H9 (cell line): Measurements from ENCODE around the gene FAM131C. TPM values are rescaled to one million over a fixed set of nuclear protein-coding genes. Genes with fewer than 3 reads are reported as not detected.
"Not testable (repeated sequence)": the region's sequence is repeated elsewhere in the genome, so short reads cannot be mapped to it uniquely, and the experiment has no call there.

Source experiments
- DNase-seq: peaks from one replicate; pipeline ENCODE4 v3.0.0-alpha.2; 2017
- H2AFZ ChIP-seq: one replicate; pipeline ENCODE4 v1.6.1; 2013; ENCODE audit warnings: mild to moderate bottlenecking, low read length, control low read depth, moderate library complexity
- H2AK5ac ChIP-seq: 2 replicates; pipeline ENCODE4 v1.6.1; 2013; ENCODE audit warnings: low read length, control low read depth, mixed read lengths; ENCODE audit not compliant: insufficient read length
- H2BK120ac ChIP-seq: one replicate; pipeline ENCODE4 v1.6.1; 2013; ENCODE audit warnings: low read depth, mild to moderate bottlenecking, low read length, control low read depth, inconsistent platforms; ENCODE audit not compliant: poor library complexity, severe bottlenecking
- H2BK12ac ChIP-seq: 2 replicates; pipeline ENCODE4 v1.6.1; 2013; ENCODE audit warnings: low read length, control low read depth, mixed read lengths, low read depth; ENCODE audit not compliant: insufficient read length
- H2BK15ac ChIP-seq: 2 replicates; pipeline ENCODE4 v1.6.1; 2013; ENCODE audit warnings: low read depth, low read length, control low read depth
- H2BK20ac ChIP-seq: one replicate; pipeline ENCODE4 v1.6.1; 2013; ENCODE audit warnings: low read depth, mild to moderate bottlenecking, low read length, control low read depth, inconsistent platforms; ENCODE audit not compliant: poor library complexity, severe bottlenecking
- H2BK5ac ChIP-seq: 2 replicates; pipeline ENCODE4 v1.6.1; 2013; ENCODE audit warnings: low read length, control low read depth, mixed read lengths; ENCODE audit not compliant: insufficient read length
- H3K14ac ChIP-seq: 2 replicates; pipeline ENCODE4 v1.6.1; 2013; ENCODE audit warnings: low read length, control low read depth; ENCODE audit not compliant: insufficient read depth
- H3K18ac ChIP-seq: 2 replicates; pipeline ENCODE4 v1.6.1; 2013; ENCODE audit warnings: low read depth, mild to moderate bottlenecking, mixed read lengths, low read length, control low read depth; ENCODE audit not compliant: insufficient read length
- H3K23ac ChIP-seq: 2 replicates; pipeline ENCODE4 v1.6.1; 2013; ENCODE audit warnings: low read length, control low read depth, mixed read lengths, low read depth; ENCODE audit not compliant: insufficient read length
- H3K23me2 ChIP-seq: 2 replicates; pipeline ENCODE4 v1.6.1; 2013; ENCODE audit warnings: low read depth, mild to moderate bottlenecking, mixed read lengths, low read length, control low read depth; ENCODE audit not compliant: insufficient read length, poor library complexity, severe bottlenecking
- H3K27ac ChIP-seq: 2 replicates; pipeline ENCODE4 v1.5.1; 2013; ENCODE audit warnings: low read length, control low read depth, mixed read lengths, low read depth; ENCODE audit not compliant: insufficient read length
- H3K27me3 ChIP-seq: 2 replicates; pipeline ENCODE4 v1.6.1; 2013; ENCODE audit warnings: low read length, control low read depth, inconsistent platforms; ENCODE audit not compliant: insufficient read depth
- H3K4ac ChIP-seq: 2 replicates; pipeline ENCODE4 v1.6.1; 2013; ENCODE audit warnings: low read depth, mild to moderate bottlenecking, control low read depth, inconsistent platforms, low read length, moderate library complexity
- H3K4me1 ChIP-seq: 2 replicates; pipeline ENCODE4 v1.6.1; 2013; ENCODE audit warnings: low read length, control low read depth, inconsistent platforms; ENCODE audit not compliant: insufficient read depth
- H3K4me2 ChIP-seq: 2 replicates; pipeline ENCODE4 v1.6.1; 2013; ENCODE audit warnings: low read length, control low read depth, mixed read lengths; ENCODE audit not compliant: insufficient read length, insufficient read depth
- H3K56ac ChIP-seq: 2 replicates; pipeline ENCODE4 v1.6.1; 2013; ENCODE audit warnings: low read depth, mild to moderate bottlenecking, mixed read lengths, low read length, control low read depth; ENCODE audit not compliant: insufficient read length
- H3K79me1 ChIP-seq: 2 replicates; pipeline ENCODE4 v1.6.1; 2013; ENCODE audit warnings: low read depth, mild to moderate bottlenecking, moderate library complexity, low read length, control low read depth, inconsistent platforms; ENCODE audit not compliant: insufficient read depth, poor library complexity, severe bottlenecking
- H3K79me2 ChIP-seq: 2 replicates; pipeline ENCODE4 v1.6.1; 2013; ENCODE audit warnings: low read length, control low read depth, inconsistent platforms; ENCODE audit not compliant: insufficient read depth
- H3K9ac ChIP-seq: 2 replicates; pipeline ENCODE4 v1.6.1; 2013; ENCODE audit warnings: low read length, control low read depth, mixed read lengths; ENCODE audit not compliant: insufficient read length; ENCODE audit errors: extremely low read depth
- H3K9me3 ChIP-seq: one replicate; pipeline ENCODE4 v1.6.1; 2013; ENCODE audit warnings: low read depth, low read length, inconsistent platforms; ENCODE audit not compliant: control insufficient read depth
- H3T11ph ChIP-seq: one replicate; pipeline ENCODE4 v1.6.1; 2013; ENCODE audit warnings: mild to moderate bottlenecking, low read length, control low read depth, inconsistent platforms
- H4K20me1 ChIP-seq: one replicate; pipeline ENCODE4 v1.6.1; 2013; ENCODE audit not compliant: control insufficient read depth, insufficient read length, insufficient read depth
- H4K5ac ChIP-seq: 2 replicates; pipeline ENCODE4 v1.6.1; 2013; ENCODE audit warnings: low read depth, mild to moderate bottlenecking, mixed read lengths, low read length, control low read depth; ENCODE audit not compliant: insufficient read length
- H4K8ac ChIP-seq: replicated peaks from 2 replicates; pipeline ENCODE4 v1.6.1; 2013; ENCODE audit warnings: low read length, control low read depth, mixed read lengths, low read depth; ENCODE audit not compliant: insufficient read length
- H4K91ac ChIP-seq: 2 replicates; pipeline ENCODE4 v1.6.1; 2013; ENCODE audit warnings: low read depth, mild to moderate bottlenecking, moderate library complexity, mixed read lengths, low read length, control low read depth; ENCODE audit not compliant: insufficient read length
- H3K27ac Mint-ChIP-seq, 3 experiments: 2 replicates in 2 of 3; 3 replicates in 1 of 3; pipeline ENCODE4 v1.8.0; 2020 to 2021; ENCODE audit warnings: mixed read lengths in 3 of 3, mild to moderate bottlenecking in 1 of 3, moderate library complexity in 1 of 3
- H3K27me3 Mint-ChIP-seq: 2 replicates; pipeline ENCODE4 v1.8.0; 2021; ENCODE audit warnings: low read depth, mild to moderate bottlenecking, moderate library complexity, mixed read lengths
- H3K36me3 Mint-ChIP-seq, 3 experiments: 2 replicates in 2 of 3; 3 replicates in 1 of 3; pipeline ENCODE4 v1.8.0; 2020 to 2021; ENCODE audit warnings: low read depth in 3 of 3, mixed read lengths in 3 of 3; ENCODE audit not compliant: insufficient read depth in 1 of 3
- H3K4me1 Mint-ChIP-seq, 2 experiments: 2 replicates each; pipeline ENCODE4 v1.8.0; 2020; ENCODE audit warnings: mixed read lengths in 2 of 2
- H3K4me3 Mint-ChIP-seq, 2 experiments: 2 replicates in 1 of 2; 3 replicates in 1 of 2; pipeline ENCODE4 v1.8.0; 2020 to 2021; ENCODE audit warnings: mild to moderate bottlenecking in 2 of 2, mixed read lengths in 2 of 2, moderate library complexity in 1 of 2
- H3K9me3 Mint-ChIP-seq, 2 experiments: 2 replicates in 1 of 2; 3 replicates in 1 of 2; pipeline ENCODE4 v1.8.0; 2020; ENCODE audit warnings: mild to moderate bottlenecking in 2 of 2, mixed read lengths in 2 of 2, moderate library complexity in 1 of 2
- CTCF ChIP-seq: fragments of 200-600 bp; sonication (generic); conservative IDR thresholded peaks from 3 replicates; pipeline ENCODE4 v1.8.0; 2021; ENCODE audit warnings: antibody characterized with exemption, mild to moderate bottlenecking
- WGBS: extraction: QIAGEN DNeasy Blood & Tissue Kit; methylation state at CpG from one replicate; pipeline ENCODE4 v1.1.7; 2013; ENCODE audit warnings: missing lambda C conversion rate, low lambda C conversion rate, mixed read lengths; ENCODE audit not compliant: insufficient read length; ENCODE audit errors: extremely low coverage; 5-methylcytosine and 5-hydroxymethylcytosine counted together
- total RNA-seq: library from RNA; stranded (reverse); gene quantifications from 2 replicates; pipeline ENCODE4 v1.2.1, GENCODE V29; 2021

Gene FAM131C
- total RNA-seq, 1 experiment from 2014 or later, result 0.61 TPM

GRCh38 chr1:16063226-16063829 lies 10.1 kb downstream of the FAM131C start:
- H3K4me1 Mint-ChIP-seq, result peaks cover 33 to 39% of the 10 kb centered on the region in 2 experiments
- no CpG with 5 or more reads among the region's 15 CpGs for WGBS
- no peaks in the 10 kb centered on the region for H3K27me3 ChIP-seq

GRCh38 chr1:16062687-16063075 lies 10.8 kb downstream of the FAM131C start:
- no CpG with 5 or more reads among the region's 9 CpGs for WGBS
- H3K9me3 Mint-ChIP-seq, DNase-seq, H3K4ac ChIP-seq, H3K18ac ChIP-seq, H3K4me1 ChIP-seq, H3K9ac ChIP-seq, H4K8ac ChIP-seq, H2AK5ac ChIP-seq, H3K27ac ChIP-seq, H2AFZ ChIP-seq, H4K91ac ChIP-seq, H2BK12ac ChIP-seq, H4K5ac ChIP-seq, H3K27me3 ChIP-seq, H3K14ac ChIP-seq, H3K9me3 ChIP-seq, H3K4me2 ChIP-seq, H2BK15ac ChIP-seq, H3K23ac ChIP-seq, H4K20me1 ChIP-seq, H3K56ac ChIP-seq, H3K79me1 ChIP-seq, H2BK120ac ChIP-seq, H3K36me3 Mint-ChIP-seq, H2BK5ac ChIP-seq, H3K27ac Mint-ChIP-seq, H3K79me2 ChIP-seq, H3K23me2 ChIP-seq, H2BK20ac ChIP-seq, H3K4me3 Mint-ChIP-seq, H3T11ph ChIP-seq: not testable (repeated sequence)
- Mint-ChIP-seq H3K27me3 (peaks cover 21% of the 10 kb centered on the region), H3K4me1 (peaks cover 32 to 35% of the 10 kb centered on the region in 2 experiments)

More at GRCh38 chr1:16063226-16063829, 10.1 kb downstream of the FAM131C start:
- H4K91ac ChIP-seq, result no peak overlapping the region
- H3K79me1 ChIP-seq, result no peaks in the 10 kb centered on the region
- no peak overlapping the region for H4K5ac ChIP-seq
- H3K9ac ChIP-seq, result no peak overlapping the region
- no peak overlapping the region for H4K8ac ChIP-seq
- H2AK5ac ChIP-seq, result no peak overlapping the region
- H2BK15ac ChIP-seq, result no peak overlapping the region
- no peak overlapping the region for H3K4me2 ChIP-seq
- H2BK5ac ChIP-seq, result no peak overlapping the region
- no peak overlapping the region for H2BK12ac ChIP-seq
- H3K18ac ChIP-seq, result no peak overlapping the region
- peaks cover 3% of the 10 kb centered on the region; the same call in 1 of the 2 replicates for H3K4me1 ChIP-seq
- H2BK120ac ChIP-seq, result no peak overlapping the region
- H3K23me2 ChIP-seq, result no peaks in the 10 kb centered on the region
- no peak overlapping the region; a peak in 1 of 5 replicates for H3K4me3 Mint-ChIP-seq
- H3K27me3 Mint-ChIP-seq, result peaks cover 23% of the 10 kb centered on the region
- H3K23ac ChIP-seq, result no peak overlapping the region
- DNase-seq, result no peak
- no peak for TF ChIP-seq CTCF
- no peaks in the 10 kb centered on the region for H3K79me2 ChIP-seq
- H3K36me3 Mint-ChIP-seq, result no peaks in the 10 kb centered on the region
- no peaks in the 10 kb centered on the region for H3K9me3 ChIP-seq
- no peak overlapping the region for H3K14ac ChIP-seq
- H2BK20ac ChIP-seq, result no peak overlapping the region
- no peak overlapping the region for H2AFZ ChIP-seq
- no peak overlapping the region for H3K56ac ChIP-seq
- H3K27ac Mint-ChIP-seq, result peak overlapping the region in 1 of 3 experiments; percentile 29; a peak in 2 of 7 replicates
- no peak overlapping the region for H3K27ac ChIP-seq
- H3K4ac ChIP-seq, result no peak overlapping the region
- H3K9me3 Mint-ChIP-seq, result no peaks in the 10 kb centered on the region
- H3T11ph ChIP-seq, result no peak overlapping the region
- no peaks in the 10 kb centered on the region for H4K20me1 ChIP-seq
